HCT116 (cell line): ENCODE measurements around the gene PCED1A.

Experiments
- ATF3 ChIP-seq: IDR thresholded peaks from 2 replicates; pipeline ENCODE4 v1.6.1; 2012
- EZH2 ChIP-seq: fragments of 200-600 bp; sonication (generic); IDR thresholded peaks from 2 replicates; pipeline ENCODE4 v1.6.1; 2017; ENCODE audit warnings: antibody characterized with exemption, mixed run types
- EZH2phosphoT487 ChIP-seq: fragments of 200-600 bp; IDR thresholded peaks from 2 replicates; pipeline ENCODE4 v1.6.1; 2018; ENCODE audit warnings: antibody characterized with exemption, borderline replicate concordance
- JUND ChIP-seq: IDR thresholded peaks from 2 replicates; pipeline ENCODE4 v1.6.1; 2012
- POLR2A ChIP-seq: IDR thresholded peaks from 2 replicates; pipeline ENCODE4 v1.7.0; 2011; ENCODE audit warnings: borderline replicate concordance; ENCODE audit not compliant: insufficient read depth, insufficient read length; ENCODE audit errors: extremely low read depth
- POLR2AphosphoS5 ChIP-seq: IDR thresholded peaks from 2 replicates; pipeline ENCODE4 v1.6.1; 2011; ENCODE audit warnings: mild to moderate bottlenecking, low read depth, low read length, moderate library complexity
- REST ChIP-seq: IDR thresholded peaks from 2 replicates; pipeline ENCODE4 v1.6.1; 2012; ENCODE audit warnings: low read depth
- TF ChIP-seq, protein P1 (sequence below), 3 experiments: fragments of 200-600 bp in 1 of 3; sonication (generic) in 1 of 3; IDR thresholded peaks in 2 of 3; conservative IDR thresholded peaks in 1 of 3; 2 replicates each; pipeline ENCODE4 v1.5.1; 2012 to 2017; ENCODE audit warnings: low read depth in 2 of 3, low read length in 2 of 3, antibody characterized with exemption in 1 of 3, borderline replicate concordance in 1 of 3, control low read depth in 1 of 3, mild to moderate bottlenecking in 1 of 3, mixed read lengths in 1 of 3, mixed run types in 1 of 3, moderate library complexity in 1 of 3; ENCODE audit not compliant: insufficient read depth in 1 of 3
- TF ChIP-seq, protein P2 (sequence below): IDR thresholded peaks from 2 replicates; pipeline ENCODE4 v1.6.1; 2011; ENCODE audit warnings: mild to moderate bottlenecking, low read length, moderate library complexity; ENCODE audit not compliant: insufficient replicate concordance; ENCODE audit errors: extremely low read depth
- TF ChIP-seq, protein P3 (sequence below): IDR thresholded peaks from 2 replicates; pipeline ENCODE4 v1.6.1; 2012

DNA sequence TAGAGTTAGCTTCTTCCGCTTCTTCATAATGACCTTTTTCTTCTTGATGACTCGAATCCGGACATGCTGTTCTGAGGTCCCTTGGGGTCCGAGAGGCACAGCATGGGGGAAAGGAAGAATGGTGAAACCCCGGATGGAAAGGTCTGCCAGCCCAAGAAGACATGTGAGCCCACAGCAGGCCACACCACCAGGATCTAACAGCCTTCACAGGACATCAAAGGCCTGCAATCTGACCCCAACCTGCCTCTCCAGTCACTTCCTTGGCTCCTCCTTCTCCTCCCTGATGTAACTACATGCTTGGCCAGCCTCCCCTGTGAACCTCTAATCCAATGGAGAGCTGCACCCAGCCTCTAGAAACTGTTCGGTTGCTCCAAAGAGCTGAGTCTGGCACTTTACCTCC lies 41.6 kb downstream of the PCED1A start:
- no peak for TF ChIP-seq POLR2A
- no peak for TF ChIP-seq POLR2AphosphoS5
- no peak for TF ChIP-seq ATF3
- TF ChIP-seq EZH2phosphoT487, result no peak
- TF ChIP-seq, protein P1, sequence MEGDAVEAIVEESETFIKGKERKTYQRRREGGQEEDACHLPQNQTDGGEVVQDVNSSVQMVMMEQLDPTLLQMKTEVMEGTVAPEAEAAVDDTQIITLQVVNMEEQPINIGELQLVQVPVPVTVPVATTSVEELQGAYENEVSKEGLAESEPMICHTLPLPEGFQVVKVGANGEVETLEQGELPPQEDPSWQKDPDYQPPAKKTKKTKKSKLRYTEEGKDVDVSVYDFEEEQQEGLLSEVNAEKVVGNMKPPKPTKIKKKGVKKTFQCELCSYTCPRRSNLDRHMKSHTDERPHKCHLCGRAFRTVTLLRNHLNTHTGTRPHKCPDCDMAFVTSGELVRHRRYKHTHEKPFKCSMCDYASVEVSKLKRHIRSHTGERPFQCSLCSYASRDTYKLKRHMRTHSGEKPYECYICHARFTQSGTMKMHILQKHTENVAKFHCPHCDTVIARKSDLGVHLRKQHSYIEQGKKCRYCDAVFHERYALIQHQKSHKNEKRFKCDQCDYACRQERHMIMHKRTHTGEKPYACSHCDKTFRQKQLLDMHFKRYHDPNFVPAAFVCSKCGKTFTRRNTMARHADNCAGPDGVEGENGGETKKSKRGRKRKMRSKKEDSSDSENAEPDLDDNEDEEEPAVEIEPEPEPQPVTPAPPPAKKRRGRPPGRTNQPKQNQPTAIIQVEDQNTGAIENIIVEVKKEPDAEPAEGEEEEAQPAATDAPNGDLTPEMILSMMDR (IDR thresholded peaks at IDR 0.05 in 2 of 3, conservative IDR thresholded peaks at IDR 0.05 in 1 of 3; ENCODE audit: borderline replicate concordance in 1 of 3, insufficient read depth in 1 of 3, low read depth in 2 of 3, low read length in 2 of 3), result no peak
- TF ChIP-seq, protein P2, sequence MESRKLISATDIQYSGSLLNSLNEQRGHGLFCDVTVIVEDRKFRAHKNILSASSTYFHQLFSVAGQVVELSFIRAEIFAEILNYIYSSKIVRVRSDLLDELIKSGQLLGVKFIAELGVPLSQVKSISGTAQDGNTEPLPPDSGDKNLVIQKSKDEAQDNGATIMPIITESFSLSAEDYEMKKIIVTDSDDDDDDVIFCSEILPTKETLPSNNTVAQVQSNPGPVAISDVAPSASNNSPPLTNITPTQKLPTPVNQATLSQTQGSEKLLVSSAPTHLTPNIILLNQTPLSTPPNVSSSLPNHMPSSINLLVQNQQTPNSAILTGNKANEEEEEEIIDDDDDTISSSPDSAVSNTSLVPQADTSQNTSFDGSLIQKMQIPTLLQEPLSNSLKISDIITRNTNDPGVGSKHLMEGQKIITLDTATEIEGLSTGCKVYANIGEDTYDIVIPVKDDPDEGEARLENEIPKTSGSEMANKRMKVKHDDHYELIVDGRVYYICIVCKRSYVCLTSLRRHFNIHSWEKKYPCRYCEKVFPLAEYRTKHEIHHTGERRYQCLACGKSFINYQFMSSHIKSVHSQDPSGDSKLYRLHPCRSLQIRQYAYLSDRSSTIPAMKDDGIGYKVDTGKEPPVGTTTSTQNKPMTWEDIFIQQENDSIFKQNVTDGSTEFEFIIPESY, result no peak
- no peak for TF ChIP-seq EZH2
- TF ChIP-seq REST, result no peak
- TF ChIP-seq JUND, result no peak
- TF ChIP-seq, protein P3, sequence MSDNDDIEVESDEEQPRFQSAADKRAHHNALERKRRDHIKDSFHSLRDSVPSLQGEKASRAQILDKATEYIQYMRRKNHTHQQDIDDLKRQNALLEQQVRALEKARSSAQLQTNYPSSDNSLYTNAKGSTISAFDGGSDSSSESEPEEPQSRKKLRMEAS, result no peak
